Suprapubic skin (tissue), 4 donors: ENCODE measurements around the gene CTU1.

Experiments
- EP300 ChIP-seq: sonication (generic); formaldehyde crosslinking; IDR thresholded peaks from one replicate; pipeline ENCODE4 v1.6.1; 2017; ENCODE audit warnings: antibody characterized with exemption
- POLR2A ChIP-seq, 2 donors: fragments of 450-650 bp; IDR thresholded peaks; one replicate each; pipeline ENCODE4 v1.6.1; 2017; ENCODE audit warnings: antibody characterized with exemption in 2 of 2, mild to moderate bottlenecking in 2 of 2, moderate library complexity in 2 of 2
- POLR2AphosphoS5 ChIP-seq, 3 donors: sonication (generic); formaldehyde crosslinking; IDR thresholded peaks; one replicate each; pipeline ENCODE4 v1.6.1; 2017; ENCODE audit warnings: antibody characterized with exemption in 3 of 3
- TF ChIP-seq, protein P1 (sequence below), 2 donors: fragments of 200-600 bp in 1 of 2; fragments of 450-650 bp in 1 of 2; sonication (generic) in 1 of 2; IDR thresholded peaks; one replicate each; pipeline ENCODE4 v1.5.1; 2016 to 2019; ENCODE audit warnings: antibody characterized with exemption in 2 of 2, mild to moderate bottlenecking in 1 of 2, moderate library complexity in 1 of 2

DNA sequence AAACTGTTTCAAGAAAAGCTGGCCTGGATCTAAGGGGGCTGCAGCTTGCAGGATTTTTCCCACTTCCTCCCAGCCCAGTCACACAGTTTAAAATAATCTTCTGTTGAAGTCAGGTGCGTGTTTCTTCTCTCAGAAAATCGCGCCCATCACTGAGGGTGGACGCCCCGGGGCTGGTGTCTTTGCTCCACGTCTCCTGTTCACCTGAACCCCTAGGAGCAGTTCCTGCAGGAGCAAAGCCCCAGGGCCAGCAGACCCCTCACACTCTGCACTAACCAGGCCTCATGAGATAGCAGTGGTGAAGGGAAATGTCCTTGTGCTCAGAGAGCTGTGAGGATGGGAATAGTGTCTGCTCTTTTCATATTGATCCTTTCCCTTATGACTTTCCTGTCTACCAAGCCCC, 33.0 kb upstream of the CTU1 start:
- TF ChIP-seq, protein P1, sequence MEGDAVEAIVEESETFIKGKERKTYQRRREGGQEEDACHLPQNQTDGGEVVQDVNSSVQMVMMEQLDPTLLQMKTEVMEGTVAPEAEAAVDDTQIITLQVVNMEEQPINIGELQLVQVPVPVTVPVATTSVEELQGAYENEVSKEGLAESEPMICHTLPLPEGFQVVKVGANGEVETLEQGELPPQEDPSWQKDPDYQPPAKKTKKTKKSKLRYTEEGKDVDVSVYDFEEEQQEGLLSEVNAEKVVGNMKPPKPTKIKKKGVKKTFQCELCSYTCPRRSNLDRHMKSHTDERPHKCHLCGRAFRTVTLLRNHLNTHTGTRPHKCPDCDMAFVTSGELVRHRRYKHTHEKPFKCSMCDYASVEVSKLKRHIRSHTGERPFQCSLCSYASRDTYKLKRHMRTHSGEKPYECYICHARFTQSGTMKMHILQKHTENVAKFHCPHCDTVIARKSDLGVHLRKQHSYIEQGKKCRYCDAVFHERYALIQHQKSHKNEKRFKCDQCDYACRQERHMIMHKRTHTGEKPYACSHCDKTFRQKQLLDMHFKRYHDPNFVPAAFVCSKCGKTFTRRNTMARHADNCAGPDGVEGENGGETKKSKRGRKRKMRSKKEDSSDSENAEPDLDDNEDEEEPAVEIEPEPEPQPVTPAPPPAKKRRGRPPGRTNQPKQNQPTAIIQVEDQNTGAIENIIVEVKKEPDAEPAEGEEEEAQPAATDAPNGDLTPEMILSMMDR (IDR thresholded peaks at IDR 0.05), result no peak
- no peak for TF ChIP-seq EP300
- no peak for TF ChIP-seq POLR2AphosphoS5 (IDR thresholded peaks at IDR 0.05)
- TF ChIP-seq POLR2A (IDR thresholded peaks at IDR 0.05), result no peak
